Adipose tissue (tissue), 3 donors: ENCODE results near the gene LNX2. TPM values are rescaled to one million over a fixed set of nuclear protein-coding genes. Genes with fewer than 3 reads are reported as not detected.
"Not testable (repeated sequence)": the region's sequence is repeated elsewhere in the genome, so short reads cannot be mapped to it uniquely, and the experiment has no call there.

Experiments used
- H3K27ac ChIP-seq: one replicate; pipeline ENCODE4 v1.5.1; 2013; ENCODE audit warnings: low read depth, low read length
- WGBS, 3 donors: extraction: QIAGEN DNeasy Blood & Tissue Kit; methylation state at CpG; one replicate each; pipeline ENCODE4 v1.1.7; 2013; 5-methylcytosine and 5-hydroxymethylcytosine counted together
- polyA plus RNA-seq, 3 donors: library from polyadenylated mRNA; stranded (reverse); fragments of 200-250 nt; gene quantifications; one replicate each; pipeline ENCODE4 v1.2.3, GENCODE V29; 2013
- donor health status: healthy with polysubstance abuse.
- donor health status: Bipolar disorder and iron deficiency.
- donor health status: healthy.

Gene LNX2
- polyA plus RNA-seq, 3 donors: 2.4 to 12.2 (median 3.0) TPM

GRCh38 chr13:27639186-27639585 lies 18.9 kb upstream of the LNX2 start:
- no peak overlapping the region for H3K27ac ChIP-seq

- no peak overlapping the region for H3K27ac ChIP-seq
- 17 to 40% (median 40%) methylated on average over 2 of the region's 2 CpGs for WGBS, 3 donors
Observed at GRCh38 chr13:27638521-27638920, 18.2 kb upstream of the LNX2 start.

GRCh38 chr13:27638001-27638400 lies 17.7 kb upstream of the LNX2 start:
- no peak overlapping the region for H3K27ac ChIP-seq

GRCh38 chr13:27637289-27637626 lies 16.9 kb upstream of the LNX2 start:
- no peak overlapping the region for H3K27ac ChIP-seq
- 96 to 100% (median 99%) methylated on average over 1 of the region's 1 CpG for WGBS, 3 donors

More at GRCh38 chr13:27638001-27638400, 17.7 kb upstream of the LNX2 start:
- WGBS, 3 donors: 87 to 93% (median 92%) methylated on average over 1 of the region's 1 CpG

GRCh38 chr13:27636589-27637288 lies 16.4 kb upstream of the LNX2 start:
- 56 to 67% (median 61%) methylated on average over 6 of the region's 6 CpGs for WGBS, 3 donors
- no peak overlapping the region for H3K27ac ChIP-seq

GRCh38 chr13:27635266-27635665 lies 14.9 kb upstream of the LNX2 start:
- WGBS, 3 donors: 88 to 95% (median 94%) methylated on average over 1 of the region's 1 CpG
- H3K27ac ChIP-seq: no peak overlapping the region

GRCh38 chr13:27634791-27635190 lies 14.5 kb upstream of the LNX2 start:
- H3K27ac ChIP-seq: no peak overlapping the region
- 92 to 95% (median 94%) methylated on average over 3 of the region's 3 CpGs for WGBS, 3 donors

GRCh38 chr13:27634231-27634630 lies 13.9 kb upstream of the LNX2 start:
- WGBS, 3 donors: 66 to 95% (median 85%) methylated on average over 2 of the region's 2 CpGs
- H3K27ac ChIP-seq: no peak overlapping the region

GRCh38 chr13:27632648-27633047 lies 12.3 kb upstream of the LNX2 start:
- no peak overlapping the region for H3K27ac ChIP-seq
- WGBS, 3 donors: 88 to 100% (median 94%) methylated on average over 1 of the region's 1 CpG

GRCh38 chr13:27632214-27632613 lies 11.9 kb upstream of the LNX2 start:
- 89 to 95% (median 89%) methylated on average over 4 of the region's 4 CpGs for WGBS, 3 donors
- H3K27ac ChIP-seq: no peak overlapping the region

GRCh38 chr13:27631665-27632064 lies 11.3 kb upstream of the LNX2 start:
- 72 to 98% (median 98%) methylated on average over 2 of the region's 2 CpGs for WGBS, 3 donors
- H3K27ac ChIP-seq: no peak overlapping the region

- WGBS, 3 donors: 79 to 93% (median 93%) methylated on average over 4 of the region's 4 CpGs
- H3K27ac ChIP-seq: no peak overlapping the region
Observed at GRCh38 chr13:27631156-27631555, 10.8 kb upstream of the LNX2 start.

- H3K27ac ChIP-seq: not testable (repeated sequence)
- WGBS, 3 donors: 96 to 98% (median 98%) methylated on average over 4 of the region's 4 CpGs
Observed at GRCh38 chr13:27628766-27629165, 8.4 kb upstream of the LNX2 start.

GRCh38 chr13:27628081-27628480 lies 7.8 kb upstream of the LNX2 start:
- H3K27ac ChIP-seq: no peak overlapping the region
- WGBS, 3 donors: 47 to 78% (median 70%) methylated on average over 4 of the region's 4 CpGs

- no peak overlapping the region for H3K27ac ChIP-seq
- WGBS, 3 donors: 78 to 92% (median 91%) methylated on average over 3 of the region's 3 CpGs
Observed at GRCh38 chr13:27627380-27627779, 7.1 kb upstream of the LNX2 start.

- no peak overlapping the region for H3K27ac ChIP-seq
- WGBS, 3 donors: 66 to 93% (median 84%) methylated on average over 2 of the region's 2 CpGs
Observed at GRCh38 chr13:27625839-27626238, 5.5 kb upstream of the LNX2 start.

GRCh38 chr13:27624071-27624470 lies 3.7 kb upstream of the LNX2 start:
- 47 to 96% (median 86%) methylated on average over 3 of the region's 3 CpGs for WGBS, 3 donors
- H3K27ac ChIP-seq: no peak overlapping the region

- 66 to 85% (median 85%) methylated on average over 7 of the region's 7 CpGs for WGBS, 3 donors
- H3K27ac ChIP-seq: no peak overlapping the region
Observed at GRCh38 chr13:27622881-27623280, 2.6 kb upstream of the LNX2 start.

- H3K27ac ChIP-seq: peak overlapping the region; percentile 80
Observed at GRCh38 chr13:27622102-27622820, 1.9 kb upstream of the LNX2 start.

More at GRCh38 chr13:27622102-27622820, 1.9 kb upstream of the LNX2 start:
- 7 to 9% (median 8%) methylated on average over 13 of the region's 13 CpGs for WGBS, 3 donors
